Neural progenitor cell (in vitro differentiated cells): Measurements from ENCODE around the gene KRT74.

Experiments used
- CTCF ChIP-seq: fragments of 200-600 bp; sonication (generic); IDR thresholded peaks from 2 replicates; pipeline ENCODE4 v1.5.1; 2017; ENCODE audit warnings: antibody characterized with exemption, mild to moderate bottlenecking
- EZH2 ChIP-seq: fragments of 200-600 bp; sonication (generic); IDR thresholded peaks from 2 replicates; pipeline ENCODE4 v1.6.1; 2017; ENCODE audit warnings: antibody characterized with exemption, mild to moderate bottlenecking, moderate library complexity
- EZH2phosphoT487 ChIP-seq: fragments of 200-600 bp; sonication (generic); IDR thresholded peaks from 2 replicates; pipeline ENCODE4 v1.6.1; 2017; ENCODE audit warnings: antibody characterized with exemption

DNA sequence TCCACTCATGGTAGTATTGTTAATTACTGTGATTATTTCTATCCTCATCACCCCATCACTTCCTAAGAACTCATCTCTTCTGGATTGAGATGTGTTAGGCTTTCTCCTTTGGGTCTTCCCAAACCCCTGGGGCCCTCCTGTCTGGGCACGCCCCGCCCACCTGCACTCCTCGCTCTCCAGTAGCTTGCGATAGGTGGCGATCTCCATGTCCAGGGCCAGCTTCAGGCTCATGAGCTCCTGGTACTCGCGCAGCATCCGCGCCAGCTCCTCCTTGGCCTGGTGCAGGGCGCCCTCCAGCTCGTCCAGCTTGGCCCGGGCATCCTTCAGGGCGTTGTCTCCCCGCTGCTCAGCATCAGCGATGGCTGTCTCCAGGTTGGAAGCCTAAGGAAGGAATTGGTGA lies 27.5 kb downstream of the KRT74 start:
- no peak for TF ChIP-seq EZH2
- TF ChIP-seq CTCF, result no peak
- TF ChIP-seq EZH2phosphoT487, result no peak
